ENCODE measurements around the gene CFAP70. TPM values are rescaled to one million over a fixed set of nuclear protein-coding genes. Genes with fewer than 3 reads are reported as not detected.

CFAP70 gene
- total and polyA plus RNA-seq, 2 of the 8 experiments (the other 6 are each of a cell fraction or from before 2014, with no cell fraction given), result 0.21 to 0.30 TPM

- TF ChIP-seq CHD7 (IDR thresholded peaks at IDR 0.05; ENCODE audit: insufficient replicate concordance, low read length), result no peak
- no peak for TF ChIP-seq NANOG (IDR thresholded peaks at IDR 0.05; ENCODE audit: insufficient read depth, low read depth, low read length, poor library complexity, severe bottlenecking)
- no peak for TF ChIP-seq RAD21 (IDR thresholded peaks at IDR 0.05 in 1 of 2, conservative IDR thresholded peaks at IDR 0.05 in 1 of 2; ENCODE audit: low read depth in 2 of 2, low read length in 2 of 2)
- TF ChIP-seq SAP30 (IDR thresholded peaks at IDR 0.05; ENCODE audit: insufficient read depth, insufficient replicate concordance, low read length), result no peak
- TF ChIP-seq POLR2AphosphoS5 (IDR thresholded peaks at IDR 0.05; ENCODE audit: low read depth, low read length), result no peak
- no peak for TF ChIP-seq ATF3 (IDR thresholded peaks at IDR 0.05; ENCODE audit: insufficient read depth, low read depth, low read length)
- no peak for TF ChIP-seq EGR1 (IDR thresholded peaks at IDR 0.05; ENCODE audit: borderline replicate concordance, low read depth, low read length)
- TF ChIP-seq SIX5 (IDR thresholded peaks at IDR 0.05; ENCODE audit: low read depth, low read length), result no peak
- no peak for TF ChIP-seq CEBPB (IDR thresholded peaks at IDR 0.05; ENCODE audit: low read depth, low read length)
These were observed 96.4 kb downstream of the CFAP70 start (continued) for GRCh38 chr10:73262105-73262730.
